HepG2 (cell line): Measurements from ENCODE around the gene ZNF433. TPM values are rescaled to one million over a fixed set of nuclear protein-coding genes. Genes with fewer than 3 reads are reported as not detected.

ENCODE experiments used
- MAX ChIP-seq: IDR thresholded peaks from 2 replicates; pipeline ENCODE4 v1.6.1; 2012; ENCODE audit warnings: inconsistent platforms
- PCBP2 ChIP-seq: fragments of 200-400 bp; formaldehyde crosslinking; optimal IDR thresholded peaks from 2 replicates; pipeline ENCODE3; 2018; ENCODE audit warnings: low read length, low read depth; ENCODE audit not compliant: poor library complexity, severe bottlenecking
- ZNF512 ChIP-seq: sonication (generic); formaldehyde crosslinking; IDR thresholded peaks from 2 replicates; pipeline ENCODE4 v1.4.0; 2020; ENCODE audit warnings: mild to moderate bottlenecking, missing genetic modification reagents
- ZNF546 ChIP-seq: sonication (generic); formaldehyde crosslinking; conservative IDR thresholded peaks from 2 replicates; pipeline ENCODE4 v1.8.1; 2023; ENCODE audit warnings: mild to moderate bottlenecking, missing genetic modification reagents
- ZNF83 ChIP-seq: sonication (generic); formaldehyde crosslinking; IDR thresholded peaks from 2 replicates; pipeline ENCODE4 v1.4.0; 2020; ENCODE audit warnings: missing genetic modification reagents, mild to moderate bottlenecking, borderline replicate concordance
- polyA plus RNA-seq, 8 experiments: library from polyadenylated mRNA; depleted of rRNA in 3 of 8; stranded (reverse) in 7 of 8; unstranded in 1 of 8; fragments of >200 nt; fragmentation: Illumina TruSeq in 4 of 8; extraction: Trizol in 4 of 8; gene quantifications; 2 replicates each; pipeline versions ENCODE4 v1.2.1 to v1.2.3, GENCODE V29; 2011 to 2016; ENCODE audit warnings: low read depth in 4 of 8, missing spikeins in 1 of 8, mixed read lengths in 1 of 8; ENCODE audit not compliant: insufficient read depth in 1 of 8
- total RNA-seq, 5 experiments: library from RNA; depleted of rRNA; stranded (reverse); fragments of >200 nt; fragmentation: Illumina TruSeq; extraction: Trizol; gene quantifications; 2 replicates each; pipeline ENCODE4 v1.2.3, GENCODE V29; 2016; ENCODE audit warnings: low read depth in 1 of 5
- TF ChIP-seq, protein P1 (sequence below): sonication (generic); formaldehyde crosslinking; IDR thresholded peaks from 2 replicates; pipeline ENCODE4 v1.4.0; 2020; ENCODE audit warnings: mild to moderate bottlenecking, missing genetic modification reagents
- TF ChIP-seq, protein P2 (sequence below): sonication (generic); formaldehyde crosslinking; IDR thresholded peaks from 2 replicates; pipeline ENCODE4 v1.4.0; 2020; ENCODE audit warnings: missing genetic modification reagents, borderline replicate concordance
- TF ChIP-seq, protein P3 (sequence below): sonication (generic); formaldehyde crosslinking; IDR thresholded peaks from 2 replicates; pipeline ENCODE4 v1.4.0; 2020; ENCODE audit warnings: mild to moderate bottlenecking, missing genetic modification reagents, borderline replicate concordance
- TF ChIP-seq, protein P4 (sequence below): sonication (generic); formaldehyde crosslinking; IDR thresholded peaks from 2 replicates; pipeline ENCODE4 v1.8.0; 2022; ENCODE audit warnings: mild to moderate bottlenecking, missing genetic modification reagents

ZNF433 gene
- total and polyA plus RNA-seq, 2 of the 13 experiments (the other 11 are each of a cell fraction or from before 2014, with no cell fraction given) = 1.8 to 4.9 TPM

GRCh38 chr19:12000152-12000981, 35.1 kb downstream of the ZNF433 start (continued):
- TF ChIP-seq, protein P1, sequence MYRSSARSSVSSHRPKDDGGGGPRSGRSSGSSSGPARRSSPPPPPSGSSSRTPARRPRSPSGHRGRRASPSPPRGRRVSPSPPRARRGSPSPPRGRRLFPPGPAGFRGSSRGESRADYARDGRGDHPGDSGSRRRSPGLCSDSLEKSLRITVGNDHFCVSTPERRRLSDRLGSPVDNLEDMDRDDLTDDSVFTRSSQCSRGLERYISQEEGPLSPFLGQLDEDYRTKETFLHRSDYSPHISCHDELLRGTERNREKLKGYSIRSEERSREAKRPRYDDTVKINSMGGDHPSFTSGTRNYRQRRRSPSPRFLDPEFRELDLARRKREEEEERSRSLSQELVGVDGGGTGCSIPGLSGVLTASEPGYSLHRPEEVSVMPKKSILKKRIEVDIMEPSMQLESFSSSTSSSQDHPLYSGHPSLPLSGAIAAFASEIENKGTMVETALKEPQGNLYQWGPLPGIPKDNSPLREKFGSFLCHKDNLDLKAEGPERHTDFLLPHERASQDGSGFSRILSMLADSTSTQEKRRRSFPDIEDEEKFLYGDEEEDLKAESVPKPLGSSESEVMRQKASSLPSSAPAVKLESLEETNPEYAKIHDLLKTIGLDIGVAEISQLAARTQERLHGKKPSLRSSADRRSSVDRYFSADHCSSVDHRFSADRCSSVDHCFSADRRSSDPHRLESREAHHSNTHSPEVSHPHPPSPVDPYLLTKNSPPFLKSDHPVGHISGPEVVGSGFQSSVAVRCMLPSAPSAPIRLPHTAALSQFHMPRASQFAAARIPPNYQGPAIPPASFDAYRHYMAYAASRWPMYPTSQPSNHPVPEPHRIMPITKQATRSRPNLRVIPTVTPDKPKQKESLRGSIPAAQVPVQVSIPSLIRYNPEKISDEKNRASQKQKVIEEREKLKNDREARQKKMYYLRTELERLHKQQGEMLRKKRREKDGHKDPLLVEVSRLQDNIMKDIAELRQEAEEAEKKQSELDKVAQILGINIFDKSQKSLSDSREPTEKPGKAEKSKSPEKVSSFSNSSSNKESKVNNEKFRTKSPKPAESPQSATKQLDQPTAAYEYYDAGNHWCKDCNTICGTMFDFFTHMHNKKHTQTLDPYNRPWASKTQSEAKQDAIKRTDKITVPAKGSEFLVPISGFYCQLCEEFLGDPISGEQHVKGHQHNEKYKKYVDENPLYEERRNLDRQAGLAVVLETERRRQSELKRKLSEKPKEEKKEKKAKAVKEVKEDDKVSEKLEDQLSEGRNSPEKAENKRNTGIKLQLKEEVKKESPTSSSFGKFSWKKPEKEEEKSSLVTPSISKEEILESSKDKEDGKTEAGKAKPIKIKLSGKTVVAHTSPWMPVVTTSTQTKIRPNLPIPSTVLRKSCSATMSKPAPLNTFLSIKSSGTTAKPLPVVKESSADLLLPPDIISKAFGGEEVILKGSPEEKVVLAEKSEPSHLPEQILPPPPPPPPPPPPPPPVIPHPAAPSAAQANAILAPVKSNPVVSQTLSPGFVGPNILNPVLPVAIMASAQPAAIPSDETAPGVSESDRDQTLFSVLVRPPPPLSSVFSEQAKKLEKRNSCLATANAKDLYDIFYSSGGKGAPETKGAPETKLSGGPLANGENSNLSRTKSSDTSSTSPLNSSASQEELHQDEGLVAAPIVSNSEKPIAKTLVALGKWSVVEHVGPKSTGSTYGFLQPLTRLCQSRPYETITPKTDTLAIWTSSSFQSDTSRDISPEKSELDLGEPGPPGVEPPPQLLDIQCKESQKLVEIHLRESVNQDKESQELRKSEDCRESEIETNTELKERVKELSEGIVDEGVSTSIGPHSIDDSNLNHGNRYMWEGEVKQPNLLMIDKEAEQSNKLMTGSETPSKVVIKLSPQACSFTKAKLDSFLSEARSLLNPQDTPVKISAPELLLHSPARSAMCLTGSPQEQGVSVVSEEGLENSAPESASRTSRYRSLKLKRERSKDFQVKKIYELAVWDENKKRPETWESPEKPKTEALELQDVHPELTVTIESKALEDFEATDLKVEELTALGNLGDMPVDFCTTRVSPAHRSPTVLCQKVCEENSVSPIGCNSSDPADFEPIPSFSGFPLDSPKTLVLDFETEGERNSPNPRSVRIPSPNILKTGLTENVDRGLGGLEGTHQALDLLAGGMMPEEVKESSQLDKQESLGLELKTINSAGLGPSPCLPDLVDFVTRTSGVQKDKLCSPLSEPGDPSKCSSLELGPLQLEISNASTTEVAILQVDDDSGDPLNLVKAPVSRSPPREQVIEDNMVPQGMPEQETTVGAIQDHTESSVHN = no peak
- TF ChIP-seq PCBP2 (no peak), MAX (no peak), ZNF546 (no peak), ZNF512 (CRISPR knock-in tag) (no peak), ZNF83 (CRISPR knock-in tag) (no peak)
- TF ChIP-seq, protein P2, sequence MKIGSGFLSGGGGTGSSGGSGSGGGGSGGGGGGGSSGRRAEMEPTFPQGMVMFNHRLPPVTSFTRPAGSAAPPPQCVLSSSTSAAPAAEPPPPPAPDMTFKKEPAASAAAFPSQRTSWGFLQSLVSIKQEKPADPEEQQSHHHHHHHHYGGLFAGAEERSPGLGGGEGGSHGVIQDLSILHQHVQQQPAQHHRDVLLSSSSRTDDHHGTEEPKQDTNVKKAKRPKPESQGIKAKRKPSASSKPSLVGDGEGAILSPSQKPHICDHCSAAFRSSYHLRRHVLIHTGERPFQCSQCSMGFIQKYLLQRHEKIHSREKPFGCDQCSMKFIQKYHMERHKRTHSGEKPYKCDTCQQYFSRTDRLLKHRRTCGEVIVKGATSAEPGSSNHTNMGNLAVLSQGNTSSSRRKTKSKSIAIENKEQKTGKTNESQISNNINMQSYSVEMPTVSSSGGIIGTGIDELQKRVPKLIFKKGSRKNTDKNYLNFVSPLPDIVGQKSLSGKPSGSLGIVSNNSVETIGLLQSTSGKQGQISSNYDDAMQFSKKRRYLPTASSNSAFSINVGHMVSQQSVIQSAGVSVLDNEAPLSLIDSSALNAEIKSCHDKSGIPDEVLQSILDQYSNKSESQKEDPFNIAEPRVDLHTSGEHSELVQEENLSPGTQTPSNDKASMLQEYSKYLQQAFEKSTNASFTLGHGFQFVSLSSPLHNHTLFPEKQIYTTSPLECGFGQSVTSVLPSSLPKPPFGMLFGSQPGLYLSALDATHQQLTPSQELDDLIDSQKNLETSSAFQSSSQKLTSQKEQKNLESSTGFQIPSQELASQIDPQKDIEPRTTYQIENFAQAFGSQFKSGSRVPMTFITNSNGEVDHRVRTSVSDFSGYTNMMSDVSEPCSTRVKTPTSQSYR (CRISPR knock-in tag) = no peak
- TF ChIP-seq, protein P3, sequence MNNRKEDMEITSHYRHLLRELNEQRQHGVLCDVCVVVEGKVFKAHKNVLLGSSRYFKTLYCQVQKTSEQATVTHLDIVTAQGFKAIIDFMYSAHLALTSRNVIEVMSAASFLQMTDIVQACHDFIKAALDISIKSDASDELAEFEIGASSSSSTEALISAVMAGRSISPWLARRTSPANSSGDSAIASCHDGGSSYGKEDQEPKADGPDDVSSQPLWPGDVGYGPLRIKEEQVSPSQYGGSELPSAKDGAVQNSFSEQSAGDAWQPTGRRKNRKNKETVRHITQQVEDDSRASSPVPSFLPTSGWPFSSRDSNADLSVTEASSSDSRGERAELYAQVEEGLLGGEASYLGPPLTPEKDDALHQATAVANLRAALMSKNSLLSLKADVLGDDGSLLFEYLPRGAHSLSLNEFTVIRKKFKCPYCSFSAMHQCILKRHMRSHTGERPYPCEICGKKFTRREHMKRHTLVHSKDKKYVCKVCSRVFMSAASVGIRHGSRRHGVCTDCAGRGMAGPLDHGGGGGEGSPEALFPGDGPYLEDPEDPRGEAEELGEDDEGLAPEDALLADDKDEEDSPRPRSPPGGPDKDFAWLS (CRISPR knock-in tag) = no peak
- TF ChIP-seq, protein P4, sequence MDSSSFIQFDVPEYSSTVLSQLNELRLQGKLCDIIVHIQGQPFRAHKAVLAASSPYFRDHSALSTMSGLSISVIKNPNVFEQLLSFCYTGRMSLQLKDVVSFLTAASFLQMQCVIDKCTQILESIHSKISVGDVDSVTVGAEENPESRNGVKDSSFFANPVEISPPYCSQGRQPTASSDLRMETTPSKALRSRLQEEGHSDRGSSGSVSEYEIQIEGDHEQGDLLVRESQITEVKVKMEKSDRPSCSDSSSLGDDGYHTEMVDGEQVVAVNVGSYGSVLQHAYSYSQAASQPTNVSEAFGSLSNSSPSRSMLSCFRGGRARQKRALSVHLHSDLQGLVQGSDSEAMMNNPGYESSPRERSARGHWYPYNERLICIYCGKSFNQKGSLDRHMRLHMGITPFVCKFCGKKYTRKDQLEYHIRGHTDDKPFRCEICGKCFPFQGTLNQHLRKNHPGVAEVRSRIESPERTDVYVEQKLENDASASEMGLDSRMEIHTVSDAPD (CRISPR knock-in tag) = no peak
